HEK293 (cell line): ENCODE measurements around the gene MTCH1.
A peak's percentile ranks its signal among the peaks of the same experiment; 100 is the strongest.

Experiments
- CTCF ChIA-PET: fragments of 350-600 bp; formaldehyde crosslinking; extraction: SDS; loops from one replicate; lab custom pipeline; 2021; ENCODE audit warnings: antibody characterized with exemption; lab: Yijun Ruan, JAX
- POLR2A ChIA-PET: fragments of 300-600 bp; formaldehyde crosslinking; extraction: SDS; loops from one replicate; lab custom pipeline; 2020; ENCODE audit warnings: antibody characterized with exemption, inconsistent platforms; lab: Yijun Ruan, JAX
- H3K27ac ChIP-seq: fragments of 200-500 bp; sonication (Bioruptor generic); 2 replicates; pipeline ENCODE4 v1.5.1; 2014; ENCODE audit warnings: low read depth, low read length, control low read depth, inconsistent platforms; ENCODE audit errors: extremely low read depth
- H3K36me3 ChIP-seq, 2 experiments: fragments of 200-500 bp in 1 of 2; sonication (Bioruptor generic) in 1 of 2; 1 replicate in 1 of 2; 2 replicates in 1 of 2; pipeline ENCODE4 v1.5.1; 2014 to 2017; ENCODE audit warnings: inconsistent platforms in 2 of 2, low read length in 2 of 2; ENCODE audit not compliant: control insufficient read depth in 2 of 2, insufficient read depth in 1 of 2
- H3K4me1 ChIP-seq: fragments of 200-500 bp; sonication (Bioruptor generic); 2 replicates; pipeline ENCODE4 v1.5.1; 2014; ENCODE audit warnings: mild to moderate bottlenecking, low read length, inconsistent platforms; ENCODE audit not compliant: control insufficient read depth, insufficient read depth
- H3K4me3 ChIP-seq: 2 replicates; pipeline ENCODE4 v1.5.1; 2011; ENCODE audit warnings: low read depth, mild to moderate bottlenecking, control low read depth, low read length, moderate library complexity
- H3K9me3 ChIP-seq: fragments of 200-500 bp; sonication (Bioruptor generic); 2 replicates; pipeline ENCODE4 v1.5.1; 2014; ENCODE audit warnings: low read depth, low read length, inconsistent platforms; ENCODE audit not compliant: control insufficient read depth, insufficient read depth
- RBAK ChIP-seq: fragments of 450-650 bp; formaldehyde crosslinking; IDR thresholded peaks from 2 replicates; pipeline ENCODE4 v1.5.1; 2016; ENCODE audit warnings: missing biosample characterization, missing genetic modification characterization
- SCRT1 ChIP-seq: fragments of 450-650 bp; formaldehyde crosslinking; IDR thresholded peaks from 2 replicates; pipeline ENCODE4 v1.5.1; 2016; ENCODE audit warnings: missing biosample characterization, missing genetic modification characterization, borderline replicate concordance
- SCRT2 ChIP-seq: fragments of 450-650 bp; formaldehyde crosslinking; IDR thresholded peaks from 2 replicates; pipeline ENCODE4 v1.5.1; 2016; ENCODE audit warnings: missing biosample characterization, missing genetic modification characterization
- ZBTB1 ChIP-seq: fragments of 450-650 bp; formaldehyde crosslinking; IDR thresholded peaks from 2 replicates; pipeline ENCODE4 v1.5.1; 2016; ENCODE audit warnings: missing biosample characterization, missing genetic modification characterization
- ZBTB17 ChIP-seq: fragments of 450-650 bp; formaldehyde crosslinking; IDR thresholded peaks from 2 replicates; pipeline ENCODE4 v1.5.1; 2016; ENCODE audit warnings: missing biosample characterization, missing genetic modification characterization
- ZBTB20 ChIP-seq: fragments of 450-650 bp; formaldehyde crosslinking; IDR thresholded peaks from 2 replicates; pipeline ENCODE4 v1.5.1; 2016; ENCODE audit warnings: missing biosample characterization, missing genetic modification characterization
- ZNF114 ChIP-seq: fragments of 450-650 bp; formaldehyde crosslinking; IDR thresholded peaks from 2 replicates; pipeline ENCODE4 v1.5.0; 2017; ENCODE audit warnings: missing biosample characterization, missing genetic modification characterization
- ZNF133 ChIP-seq: fragments of 450-650 bp; formaldehyde crosslinking; IDR thresholded peaks from 2 replicates; pipeline ENCODE4 v1.5.1; 2016; ENCODE audit warnings: missing biosample characterization, missing genetic modification characterization
- ZNF2 ChIP-seq: fragments of 450-650 bp; formaldehyde crosslinking; IDR thresholded peaks from 2 replicates; pipeline ENCODE4 v1.5.1; 2016; ENCODE audit warnings: missing biosample characterization, missing genetic modification characterization
- ZNF335 ChIP-seq: fragments of 450-650 bp; formaldehyde crosslinking; conservative IDR thresholded peaks from 2 replicates; pipeline ENCODE4 v1.5.1; 2016; ENCODE audit warnings: missing biosample characterization, missing genetic modification characterization
- ZNF391 ChIP-seq: fragments of 450-650 bp; formaldehyde crosslinking; IDR thresholded peaks from 2 replicates; pipeline ENCODE4 v1.5.1; 2016; ENCODE audit warnings: low read depth, missing biosample characterization, missing genetic modification characterization, borderline replicate concordance
- ZNF404 ChIP-seq: fragments of 450-650 bp; formaldehyde crosslinking; IDR thresholded peaks from 2 replicates; pipeline ENCODE4 v1.5.1; 2017; ENCODE audit warnings: missing biosample characterization, missing genetic modification characterization
- ZNF416 ChIP-seq: fragments of 450-650 bp; formaldehyde crosslinking; IDR thresholded peaks from 2 replicates; pipeline ENCODE4 v1.5.1; 2016; ENCODE audit warnings: missing biosample characterization, missing genetic modification characterization
- ZNF473 ChIP-seq: fragments of 450-650 bp; formaldehyde crosslinking; IDR thresholded peaks from 2 replicates; pipeline ENCODE4 v1.5.1; 2017; ENCODE audit warnings: missing biosample characterization, missing genetic modification characterization
- ZNF549 ChIP-seq: fragments of 450-650 bp; IDR thresholded peaks from 2 replicates; pipeline ENCODE4 v1.5.1; 2018; ENCODE audit warnings: missing biosample characterization, missing genetic modification characterization, mild to moderate bottlenecking, inconsistent platforms, moderate library complexity
- ZNF600 ChIP-seq: fragments of 450-650 bp; formaldehyde crosslinking; IDR thresholded peaks from 2 replicates; pipeline ENCODE4 v1.5.1; 2016; ENCODE audit warnings: missing biosample characterization, missing genetic modification characterization
- ZNF621 ChIP-seq: fragments of 450-650 bp; formaldehyde crosslinking; IDR thresholded peaks from 2 replicates; pipeline ENCODE4 v1.5.1; 2017; ENCODE audit warnings: missing biosample characterization, missing genetic modification characterization
- ZNF626 ChIP-seq: fragments of 450-650 bp; sonication (Bioruptor Pico); formaldehyde crosslinking; IDR thresholded peaks from 2 replicates; pipeline ENCODE4 v1.5.1; 2018; ENCODE audit warnings: missing biosample characterization, missing genetic modification characterization, inconsistent platforms
- ZNF664 ChIP-seq: fragments of 450-650 bp; formaldehyde crosslinking; IDR thresholded peaks from 2 replicates; pipeline ENCODE4 v1.5.1; 2016; ENCODE audit warnings: missing biosample characterization, missing genetic modification characterization
- TF ChIP-seq, protein P1 (sequence below): fragments of 450-650 bp; IDR thresholded peaks from 2 replicates; pipeline ENCODE4 v1.5.1; 2018; ENCODE audit warnings: missing biosample characterization, mild to moderate bottlenecking, missing genetic modification characterization
- TF ChIP-seq, protein P2 (sequence below): fragments of 450-650 bp; formaldehyde crosslinking; IDR thresholded peaks from 2 replicates; pipeline ENCODE4 v1.5.1; 2017; ENCODE audit warnings: missing biosample characterization, mild to moderate bottlenecking, missing genetic modification characterization, moderate library complexity
- TF ChIP-seq, protein P3 (sequence below): fragments of 450-650 bp; formaldehyde crosslinking; IDR thresholded peaks from 2 replicates; pipeline ENCODE4 v1.5.1; 2016; ENCODE audit warnings: missing biosample characterization, missing genetic modification characterization
- TF ChIP-seq, protein P4 (sequence below): fragments of 450-650 bp; formaldehyde crosslinking; IDR thresholded peaks from 2 replicates; pipeline ENCODE4 v1.5.1; 2016; ENCODE audit warnings: missing biosample characterization, missing genetic modification characterization
- TF ChIP-seq, protein P5 (sequence below): fragments of 450-650 bp; formaldehyde crosslinking; IDR thresholded peaks from 2 replicates; pipeline ENCODE4 v1.5.1; 2016; ENCODE audit warnings: missing biosample characterization, missing genetic modification characterization
- TF ChIP-seq, protein P6 (sequence below): fragments of 450-650 bp; formaldehyde crosslinking; IDR thresholded peaks from 2 replicates; pipeline ENCODE4 v1.5.1; 2016; ENCODE audit warnings: missing biosample characterization, missing genetic modification characterization
- TF ChIP-seq, protein P7 (sequence below): fragments of 450-650 bp; formaldehyde crosslinking; IDR thresholded peaks from 2 replicates; pipeline ENCODE4 v1.5.1; 2016; ENCODE audit warnings: missing biosample characterization, missing genetic modification characterization

The MTCH1 gene

DNA sequence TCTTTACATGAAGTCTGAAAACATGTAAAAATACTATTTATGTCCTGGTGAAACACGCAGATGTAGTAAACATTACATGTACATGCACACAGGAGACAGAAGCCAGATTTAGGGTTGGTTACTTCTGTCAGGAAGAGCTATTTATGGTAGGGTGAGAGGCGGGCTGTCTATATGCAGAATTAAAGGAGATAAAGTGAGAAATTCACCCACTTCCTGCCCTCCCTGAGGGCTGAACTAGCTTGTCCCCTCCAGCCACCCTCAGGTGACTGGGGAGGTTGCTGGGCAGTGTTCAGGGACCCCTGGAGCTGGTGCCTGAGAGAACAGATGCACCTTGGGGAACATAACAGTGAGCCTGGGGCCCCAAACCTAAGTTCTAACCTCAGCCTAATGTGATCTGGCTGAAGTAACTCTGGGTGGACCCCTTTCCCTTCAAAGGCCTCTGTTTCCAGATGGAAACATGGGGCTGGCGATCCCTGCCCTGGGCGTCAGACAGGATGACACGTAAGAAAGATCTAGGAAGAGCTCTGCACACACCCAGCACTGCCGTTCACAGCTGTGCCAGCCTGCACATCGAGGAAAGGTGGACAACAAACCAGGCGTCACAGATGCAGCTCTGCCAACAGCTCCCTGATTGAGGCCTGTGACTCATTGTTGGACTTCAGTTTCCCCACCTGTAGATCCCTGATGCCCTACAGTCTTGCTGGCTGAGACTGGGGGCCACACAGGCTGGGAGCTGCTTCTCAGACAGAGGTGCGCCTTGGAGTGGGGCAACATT, 30.1 kb downstream of the MTCH1 start:
- ChIA-PET POLR2A (interaction anchor here (1.7 kb wide), 2 partner anchors 30 to 277 kb away, joined by 4 read pairs; partner anchors contain the start of genes CDKN1A and MTCH1), CTCF (interaction anchor here (1.2 to 2.4 kb wide), 6 partner anchors 19 to 190 kb away, joined by 4 to 7 read pairs (median 5); partner anchors contain the start of gene C6orf89)
- no peak overlapping the region for H3K27ac ChIP-seq
- no peaks in the 10 kb centered on the region for H3K9me3 ChIP-seq
- H3K4me1 ChIP-seq, result no peaks in the 10 kb centered on the region
- no peak overlapping the region for H3K4me3 ChIP-seq
- no peaks in the 10 kb centered on the region for H3K36me3 ChIP-seq
- peak; percentile 97 for TF ChIP-seq SCRT2 (tag by site-specific recombination)
- TF ChIP-seq, protein P1, sequence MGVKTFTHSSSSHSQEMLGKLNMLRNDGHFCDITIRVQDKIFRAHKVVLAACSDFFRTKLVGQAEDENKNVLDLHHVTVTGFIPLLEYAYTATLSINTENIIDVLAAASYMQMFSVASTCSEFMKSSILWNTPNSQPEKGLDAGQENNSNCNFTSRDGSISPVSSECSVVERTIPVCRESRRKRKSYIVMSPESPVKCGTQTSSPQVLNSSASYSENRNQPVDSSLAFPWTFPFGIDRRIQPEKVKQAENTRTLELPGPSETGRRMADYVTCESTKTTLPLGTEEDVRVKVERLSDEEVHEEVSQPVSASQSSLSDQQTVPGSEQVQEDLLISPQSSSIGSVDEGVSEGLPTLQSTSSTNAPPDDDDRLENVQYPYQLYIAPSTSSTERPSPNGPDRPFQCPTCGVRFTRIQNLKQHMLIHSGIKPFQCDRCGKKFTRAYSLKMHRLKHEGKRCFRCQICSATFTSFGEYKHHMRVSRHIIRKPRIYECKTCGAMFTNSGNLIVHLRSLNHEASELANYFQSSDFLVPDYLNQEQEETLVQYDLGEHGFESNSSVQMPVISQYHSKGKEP (tag by site-specific recombination), result no peak
- no peak for TF ChIP-seq ZNF473 (tag by site-specific recombination)
- TF ChIP-seq ZNF664 (tag by site-specific recombination), result no peak
- TF ChIP-seq ZNF133 (tag by site-specific recombination), result no peak
- no peak for TF ChIP-seq ZNF391 (tag by site-specific recombination)
- no peak for TF ChIP-seq ZNF2
- no peak for TF ChIP-seq ZNF621 (tag by site-specific recombination)
- TF ChIP-seq, protein P2, sequence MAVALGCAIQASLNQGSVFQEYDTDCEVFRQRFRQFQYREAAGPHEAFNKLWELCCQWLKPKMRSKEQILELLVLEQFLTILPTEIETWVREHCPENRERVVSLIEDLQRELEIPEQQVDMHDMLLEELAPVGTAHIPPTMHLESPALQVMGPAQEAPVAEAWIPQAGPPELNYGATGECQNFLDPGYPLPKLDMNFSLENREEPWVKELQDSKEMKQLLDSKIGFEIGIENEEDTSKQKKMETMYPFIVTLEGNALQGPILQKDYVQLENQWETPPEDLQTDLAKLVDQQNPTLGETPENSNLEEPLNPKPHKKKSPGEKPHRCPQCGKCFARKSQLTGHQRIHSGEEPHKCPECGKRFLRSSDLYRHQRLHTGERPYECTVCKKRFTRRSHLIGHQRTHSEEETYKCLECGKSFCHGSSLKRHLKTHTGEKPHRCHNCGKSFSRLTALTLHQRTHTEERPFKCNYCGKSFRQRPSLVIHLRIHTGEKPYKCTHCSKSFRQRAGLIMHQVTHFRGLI (tag by site-specific recombination), result peak; percentile 75; the same call in 1 of the 2 replicates
- TF ChIP-seq ZBTB17 (tag by site-specific recombination), result 0 out of 2 replicates have a peak, but pooled peaks have one; percentile 21
- TF ChIP-seq ZNF549 (tag by site-specific recombination), result no peak
- TF ChIP-seq, protein P3, sequence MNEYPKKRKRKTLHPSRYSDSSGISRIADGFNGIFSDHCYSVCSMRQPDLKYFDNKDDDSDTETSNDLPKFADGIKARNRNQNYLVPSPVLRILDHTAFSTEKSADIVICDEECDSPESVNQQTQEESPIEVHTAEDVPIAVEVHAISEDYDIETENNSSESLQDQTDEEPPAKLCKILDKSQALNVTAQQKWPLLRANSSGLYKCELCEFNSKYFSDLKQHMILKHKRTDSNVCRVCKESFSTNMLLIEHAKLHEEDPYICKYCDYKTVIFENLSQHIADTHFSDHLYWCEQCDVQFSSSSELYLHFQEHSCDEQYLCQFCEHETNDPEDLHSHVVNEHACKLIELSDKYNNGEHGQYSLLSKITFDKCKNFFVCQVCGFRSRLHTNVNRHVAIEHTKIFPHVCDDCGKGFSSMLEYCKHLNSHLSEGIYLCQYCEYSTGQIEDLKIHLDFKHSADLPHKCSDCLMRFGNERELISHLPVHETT (tag by site-specific recombination), result no peak
- TF ChIP-seq ZNF626 (tag by site-specific recombination), result no peak
- TF ChIP-seq, protein P4, sequence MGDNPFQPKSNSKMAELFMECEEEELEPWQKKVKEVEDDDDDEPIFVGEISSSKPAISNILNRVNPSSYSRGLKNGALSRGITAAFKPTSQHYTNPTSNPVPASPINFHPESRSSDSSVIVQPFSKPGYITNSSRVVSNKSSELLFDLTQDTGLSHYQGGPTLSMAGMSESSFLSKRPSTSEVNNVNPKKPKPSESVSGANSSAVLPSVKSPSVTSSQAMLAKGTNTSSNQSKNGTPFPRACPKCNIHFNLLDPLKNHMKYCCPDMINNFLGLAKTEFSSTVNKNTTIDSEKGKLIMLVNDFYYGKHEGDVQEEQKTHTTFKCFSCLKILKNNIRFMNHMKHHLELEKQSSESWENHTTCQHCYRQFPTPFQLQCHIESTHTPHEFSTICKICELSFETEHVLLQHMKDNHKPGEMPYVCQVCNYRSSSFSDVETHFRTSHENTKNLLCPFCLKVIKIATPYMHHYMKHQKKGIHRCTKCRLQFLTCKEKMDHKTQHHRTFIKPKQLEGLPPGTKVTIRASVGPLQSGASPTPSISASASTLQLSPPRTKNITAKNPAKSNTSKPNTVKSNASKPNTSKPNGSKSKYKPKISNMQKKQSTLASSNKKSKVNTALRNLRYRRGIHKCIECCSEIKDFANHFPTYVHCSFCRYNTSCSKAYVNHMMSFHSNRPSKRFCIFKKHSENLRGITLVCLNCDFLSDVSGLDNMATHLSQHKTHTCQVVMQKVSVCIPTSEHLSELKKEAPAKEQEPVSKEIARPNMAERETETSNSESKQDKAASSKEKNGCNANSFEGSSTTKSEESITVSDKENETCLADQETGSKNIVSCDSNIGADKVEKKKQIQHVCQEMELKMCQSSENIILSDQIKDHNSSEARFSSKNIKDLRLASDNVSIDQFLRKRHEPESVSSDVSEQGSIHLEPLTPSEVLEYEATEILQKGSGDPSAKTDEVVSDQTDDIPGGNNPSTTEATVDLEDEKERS (tag by site-specific recombination), result no peak
- no peak for TF ChIP-seq ZNF335
- TF ChIP-seq ZNF416 (tag by site-specific recombination), result no peak
- no peak for TF ChIP-seq ZNF114 (tag by site-specific recombination)
- TF ChIP-seq, protein P5, sequence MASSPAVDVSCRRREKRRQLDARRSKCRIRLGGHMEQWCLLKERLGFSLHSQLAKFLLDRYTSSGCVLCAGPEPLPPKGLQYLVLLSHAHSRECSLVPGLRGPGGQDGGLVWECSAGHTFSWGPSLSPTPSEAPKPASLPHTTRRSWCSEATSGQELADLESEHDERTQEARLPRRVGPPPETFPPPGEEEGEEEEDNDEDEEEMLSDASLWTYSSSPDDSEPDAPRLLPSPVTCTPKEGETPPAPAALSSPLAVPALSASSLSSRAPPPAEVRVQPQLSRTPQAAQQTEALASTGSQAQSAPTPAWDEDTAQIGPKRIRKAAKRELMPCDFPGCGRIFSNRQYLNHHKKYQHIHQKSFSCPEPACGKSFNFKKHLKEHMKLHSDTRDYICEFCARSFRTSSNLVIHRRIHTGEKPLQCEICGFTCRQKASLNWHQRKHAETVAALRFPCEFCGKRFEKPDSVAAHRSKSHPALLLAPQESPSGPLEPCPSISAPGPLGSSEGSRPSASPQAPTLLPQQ (tag by site-specific recombination), result no peak
- TF ChIP-seq ZBTB1 (tag by site-specific recombination), result no peak
- TF ChIP-seq ZNF600 (tag by site-specific recombination), result no peak
- no peak for TF ChIP-seq RBAK (tag by site-specific recombination)
- TF ChIP-seq, protein P6, sequence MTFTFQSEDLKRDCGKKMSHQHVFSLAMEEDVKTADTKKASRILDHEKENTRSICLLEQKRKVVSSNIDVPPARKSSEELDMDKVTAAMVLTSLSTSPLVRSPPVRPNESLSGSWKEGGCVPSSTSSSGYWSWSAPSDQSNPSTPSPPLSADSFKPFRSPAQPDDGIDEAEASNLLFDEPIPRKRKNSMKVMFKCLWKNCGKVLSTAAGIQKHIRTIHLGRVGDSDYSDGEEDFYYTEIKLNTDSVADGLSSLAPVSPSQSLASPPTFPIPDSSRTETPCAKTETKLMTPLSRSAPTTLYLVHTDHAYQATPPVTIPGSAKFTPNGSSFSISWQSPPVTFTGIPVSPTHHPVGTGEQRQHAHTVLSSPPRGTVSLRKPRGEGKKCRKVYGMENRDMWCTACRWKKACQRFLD (tag by site-specific recombination), result no peak
- TF ChIP-seq ZBTB20, result no peak
- TF ChIP-seq, protein P7, sequence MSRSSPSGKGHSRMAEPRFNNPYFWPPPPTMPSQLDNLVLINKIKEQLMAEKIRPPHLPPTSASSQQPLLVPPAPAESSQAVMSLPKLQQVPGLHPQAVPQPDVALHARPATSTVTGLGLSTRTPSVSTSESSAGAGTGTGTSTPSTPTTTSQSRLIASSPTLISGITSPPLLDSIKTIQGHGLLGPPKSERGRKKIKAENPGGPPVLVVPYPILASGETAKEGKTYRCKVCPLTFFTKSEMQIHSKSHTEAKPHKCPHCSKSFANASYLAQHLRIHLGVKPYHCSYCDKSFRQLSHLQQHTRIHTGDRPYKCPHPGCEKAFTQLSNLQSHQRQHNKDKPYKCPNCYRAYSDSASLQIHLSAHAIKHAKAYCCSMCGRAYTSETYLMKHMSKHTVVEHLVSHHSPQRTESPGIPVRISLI (tag by site-specific recombination), result no peak
- no peak for TF ChIP-seq ZNF404 (tag by site-specific recombination)
- peak; percentile 88 for TF ChIP-seq SCRT1 (tag by site-specific recombination)
